Activated naive CD8-positive, alpha-beta T cell treated with anti-CD3 and anti-CD28 coated beads, Interleukin-2, amount 50 U/mL, for 16 hours (primary cell): ENCODE results near the gene SNX9.
"Not testable (repeated sequence)": the region's sequence is repeated elsewhere in the genome, so short reads cannot be mapped to it uniquely, and the experiment has no call there.

Experiments used
- DNase-seq: peaks from one replicate; pipeline ENCODE4 v3.0.0-alpha.2; 2020; ENCODE audit warnings: low read depth, low spot score

Gene SNX9

GRCh38 chr6:157885876-157886275 lies 62.8 kb downstream of the SNX9 start:
- DNase-seq: no peak

DNA sequence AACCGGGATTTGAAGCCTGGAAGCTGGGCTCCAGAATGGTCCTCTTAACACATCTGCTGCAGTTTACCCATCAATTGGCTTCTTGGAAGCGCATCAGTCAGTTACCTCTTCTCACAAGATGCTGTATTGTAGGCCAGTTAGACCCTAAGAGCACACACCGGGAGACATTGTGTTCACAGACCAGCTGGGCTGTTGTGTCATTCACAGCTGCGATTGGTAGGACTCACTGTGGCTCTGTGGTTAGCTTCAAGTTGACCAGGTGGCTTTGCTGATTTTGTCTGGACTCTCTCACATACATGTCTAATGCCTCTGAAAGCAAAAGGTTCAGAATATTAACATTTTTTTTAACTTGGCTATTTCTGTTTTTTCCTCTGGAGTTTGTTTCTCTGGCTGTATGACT lies 64.8 kb downstream of the SNX9 start:
- DNase-seq: no peak

- DNase-seq: no peak
Measured at GRCh38 chr6:157891544-157892362, 68.7 kb downstream of the SNX9 start.

DNA sequence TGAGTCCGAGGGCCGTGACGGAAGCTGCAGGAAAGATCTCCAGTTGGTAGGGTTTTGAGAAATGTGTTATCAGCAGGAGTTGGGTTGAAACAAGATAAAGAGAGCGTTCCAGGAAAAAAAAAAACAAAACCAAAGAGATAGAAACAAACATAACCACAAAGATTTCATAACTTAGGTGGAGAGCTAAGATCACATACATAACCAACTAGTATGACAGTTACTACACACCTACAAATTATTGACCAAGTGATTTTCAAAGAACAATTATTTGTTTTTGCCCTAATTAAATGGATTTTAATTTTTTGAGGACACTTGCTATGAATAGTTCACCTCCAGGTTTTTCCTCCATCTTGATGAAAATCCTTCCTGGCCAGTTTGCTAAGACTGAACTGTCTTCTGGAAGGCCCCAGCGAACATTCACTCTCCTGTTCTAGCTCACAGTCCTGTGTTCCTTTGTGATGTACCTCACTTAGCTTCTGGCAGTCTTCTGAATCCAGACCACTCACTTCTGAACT lies 69.4 kb downstream of the SNX9 start:
- DNase-seq: no peak

- no peak for DNase-seq
Measured at GRCh38 chr6:157893238-157893637, 70.2 kb downstream of the SNX9 start.

DNA sequence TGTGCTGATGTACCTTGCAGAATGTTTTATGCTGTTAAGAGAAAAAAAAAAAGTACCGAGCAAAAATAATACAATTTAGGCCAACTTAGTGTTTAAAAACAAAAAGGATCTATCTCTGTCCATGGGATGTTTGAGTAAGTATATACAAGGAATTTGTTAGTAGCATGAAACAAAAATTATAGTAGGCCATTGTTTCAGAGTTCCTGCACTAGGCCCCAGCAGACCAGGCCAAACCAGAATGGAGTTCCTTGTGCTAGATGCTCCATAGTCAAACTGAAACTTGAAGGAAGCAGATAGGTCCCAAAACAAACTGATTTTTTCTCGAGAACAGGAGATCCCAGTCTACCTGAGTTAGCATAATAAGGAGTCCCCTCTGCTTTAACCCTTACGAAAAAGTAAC lies 72.5 kb downstream of the SNX9 start:
- DNase-seq: no peak

DNA sequence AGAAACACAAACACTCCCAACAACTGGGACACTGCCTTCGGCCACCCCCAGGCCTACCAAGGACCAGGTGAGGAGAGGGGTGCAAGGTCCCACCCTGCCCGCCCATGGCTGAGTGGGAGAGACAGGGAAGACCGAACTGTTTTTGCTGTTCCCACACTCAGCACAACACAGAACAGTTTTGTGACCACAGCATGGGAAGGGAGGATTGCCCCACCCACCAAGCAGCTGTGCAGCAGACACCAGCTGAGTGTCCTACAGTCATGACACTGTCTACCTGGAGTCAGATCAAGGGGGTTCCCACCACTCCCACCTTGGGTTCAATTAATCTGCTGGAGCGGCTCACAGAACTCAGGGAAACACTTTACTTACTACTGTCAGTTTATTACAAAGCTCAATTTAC lies 73.9 kb downstream of the SNX9 start:
- no peak for DNase-seq

DNA sequence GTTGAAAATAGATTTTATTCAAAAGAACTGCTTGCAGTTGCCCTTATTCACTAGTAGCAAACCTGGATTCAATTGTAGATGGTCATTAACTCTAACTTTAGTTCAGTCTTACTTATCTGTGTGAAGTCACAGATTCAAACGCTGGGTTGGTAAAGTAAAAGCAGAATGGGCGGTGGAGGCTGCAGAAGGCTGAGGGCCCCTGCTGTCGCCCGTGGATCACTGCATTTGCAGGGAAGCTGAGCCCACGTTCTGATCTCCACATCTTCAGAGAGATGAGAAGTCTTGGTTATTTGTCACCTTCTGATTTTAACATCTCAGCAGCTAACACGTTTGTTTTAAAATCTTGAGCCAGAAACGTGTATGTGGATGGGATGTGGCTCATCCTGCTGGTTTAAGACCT lies 75.1 kb downstream of the SNX9 start:
- no peak for DNase-seq

- no peak for DNase-seq
Measured at GRCh38 chr6:157898640-157899039, 75.6 kb downstream of the SNX9 start.

- not testable (repeated sequence) for DNase-seq
Measured at GRCh38 chr6:157900262-157900661, 77.2 kb downstream of the SNX9 start.

DNA sequence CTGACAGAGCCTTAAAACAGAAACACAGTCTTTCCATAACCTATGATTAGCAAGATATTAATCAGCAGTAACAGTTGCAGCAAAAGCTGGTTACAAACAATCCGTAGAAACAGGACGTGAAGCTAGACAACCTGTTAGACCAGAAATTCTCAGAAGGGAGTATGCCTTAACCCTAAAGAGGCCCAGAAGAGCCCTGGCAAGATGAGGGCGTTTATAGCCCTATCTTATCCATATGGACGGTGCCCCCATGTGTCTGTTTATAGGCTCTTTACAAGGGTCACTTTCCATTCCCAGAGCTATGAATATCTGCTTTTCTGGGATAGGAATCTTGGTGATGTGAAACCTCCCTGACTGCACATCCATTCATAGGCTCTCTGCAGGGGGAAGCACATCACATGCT lies 77.7 kb downstream of the SNX9 start:
- DNase-seq: not testable (repeated sequence)

GRCh38 chr6:157904999-157905398 lies 82.0 kb downstream of the SNX9 start:
- DNase-seq: no peak

DNA sequence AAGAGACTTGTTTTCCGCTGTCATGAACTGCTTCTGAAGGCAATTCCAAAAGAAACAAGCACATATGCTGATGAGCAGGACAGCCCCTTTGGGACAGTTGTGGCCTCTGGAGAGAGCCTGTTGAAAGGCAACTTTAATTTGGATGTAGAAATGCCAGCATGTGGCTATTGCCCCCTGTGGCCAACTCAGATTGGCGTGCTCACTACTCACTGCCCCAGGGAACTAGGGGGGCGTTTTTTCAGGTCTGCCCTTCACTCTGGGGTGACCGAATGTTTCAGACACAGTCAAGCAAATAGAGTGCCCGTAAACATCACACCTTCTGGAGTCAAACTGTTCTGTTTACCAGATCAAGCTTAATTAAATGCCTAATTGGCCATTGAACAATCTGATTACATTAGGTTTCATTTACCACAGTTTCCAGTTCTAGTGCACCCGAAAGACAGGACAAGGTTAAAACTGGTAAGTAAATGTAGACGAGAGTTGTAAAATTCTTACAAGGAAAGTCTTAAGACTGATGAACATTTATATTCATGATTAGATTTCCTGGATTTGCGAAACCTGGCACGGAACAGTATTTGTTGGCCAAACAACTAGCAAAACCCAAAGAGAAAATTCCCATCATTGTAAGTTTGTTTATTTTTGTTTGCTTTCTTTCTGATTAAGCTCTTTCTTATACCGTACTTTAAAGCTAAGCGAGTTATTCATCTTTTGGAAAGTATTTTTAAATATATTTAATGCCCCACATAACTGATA lies 82.7 kb downstream of the SNX9 start:
- no peak for DNase-seq

DNA sequence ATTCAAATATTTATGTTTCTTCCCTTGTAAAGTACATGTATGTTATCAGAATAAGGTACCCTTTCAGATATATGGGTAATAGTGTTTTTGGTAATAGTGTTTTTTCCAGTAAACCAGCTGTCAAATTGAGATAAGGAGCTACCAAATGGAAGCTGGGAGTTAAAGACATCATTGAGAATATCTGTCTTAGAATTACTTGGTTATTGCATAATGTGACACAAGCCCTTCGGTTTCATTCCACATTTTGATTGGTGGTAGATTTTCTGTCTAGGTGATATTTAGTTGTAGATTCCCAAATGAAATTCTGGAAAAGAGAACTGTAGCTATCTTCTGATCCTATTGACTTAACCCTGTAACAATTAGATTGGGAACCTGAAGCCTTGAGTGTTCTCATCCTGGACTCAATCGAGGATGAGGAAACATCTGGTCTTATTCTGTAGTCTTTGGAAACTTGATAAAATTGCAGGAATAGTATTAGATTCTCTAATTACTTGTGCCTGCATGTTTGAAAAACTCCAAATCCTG lies 83.6 kb downstream of the SNX9 start:
- no peak for DNase-seq

- no peak for DNase-seq
Measured at GRCh38 chr6:157907651-157908050, 84.6 kb downstream of the SNX9 start.

- DNase-seq: no peak
Measured at GRCh38 chr6:157908369-157909281, 85.6 kb downstream of the SNX9 start.

GRCh38 chr6:157909282-157909664 lies 86.2 kb downstream of the SNX9 start:
- DNase-seq: no peak

DNA sequence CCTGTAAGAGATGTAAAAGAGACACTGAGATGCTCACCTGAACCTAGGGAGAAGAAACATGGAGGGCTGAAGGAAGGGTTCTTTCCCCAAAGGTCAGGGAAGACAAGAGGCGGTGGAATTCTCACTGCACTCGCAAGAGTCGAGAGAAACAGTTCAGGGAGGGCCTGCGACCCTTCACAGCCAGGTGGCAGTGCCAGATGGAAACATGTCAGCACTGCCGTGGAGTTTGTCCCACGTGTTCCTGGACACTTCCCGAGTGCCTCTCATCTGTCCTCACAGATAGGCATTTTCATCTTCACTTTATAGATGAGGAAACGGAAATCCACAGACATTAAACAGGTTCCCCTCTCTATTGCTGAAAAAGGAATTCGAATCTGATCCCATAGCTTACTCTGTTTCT lies 88.2 kb downstream of the SNX9 start:
- no peak for DNase-seq

- no peak for DNase-seq
Measured at GRCh38 chr6:157911786-157912185, 88.7 kb downstream of the SNX9 start.

GRCh38 chr6:157912326-157912725 lies 89.3 kb downstream of the SNX9 start:
- no peak for DNase-seq

DNA sequence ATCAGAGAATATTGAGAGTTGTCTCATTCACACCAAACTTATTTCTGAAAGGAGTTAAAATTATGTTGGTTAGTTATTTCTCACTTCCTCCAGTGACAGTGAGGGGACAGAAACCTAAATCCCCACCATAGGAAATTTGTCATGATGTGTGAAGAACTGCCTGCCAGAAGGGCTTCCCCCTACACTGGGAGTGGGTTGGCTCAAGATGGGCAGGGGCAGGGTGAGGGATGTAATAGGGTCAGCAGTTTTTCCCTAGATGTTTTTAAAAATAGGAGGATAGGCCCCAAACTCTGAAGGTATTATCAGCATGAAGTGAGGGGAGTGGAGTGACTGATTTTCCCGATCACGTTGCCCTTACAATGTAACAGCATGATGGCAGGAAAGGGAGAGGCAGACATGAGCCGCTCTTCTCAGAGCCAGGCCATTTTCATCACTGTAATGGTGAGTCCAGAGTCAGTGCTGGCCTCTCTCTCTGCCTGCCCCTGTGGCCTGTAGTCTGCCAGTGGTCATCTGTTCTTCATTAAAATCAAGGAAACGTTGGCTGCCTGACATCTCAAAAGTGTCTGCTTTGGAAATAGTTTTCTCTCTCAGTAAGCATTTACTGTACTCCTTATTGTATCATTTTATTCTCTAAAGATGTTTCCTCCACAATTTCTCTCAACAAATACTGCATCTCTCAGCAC lies 98.8 kb downstream of the SNX9 start:
- no peak for DNase-seq
